ENCODE measurements around the gene KL.
A peak's percentile ranks its signal among the peaks of the same experiment; 100 is the strongest.

Gene KL

GRCh38 chr13:33016414-33017322, at the start of gene KL:
KL (plus strand) TSS chr13:33016423; CDS start chr13:33016441, 18 bp downstream.
- no peaks in the 10 kb centered on the region for H3K36me3 ChIP-seq
- no peak for TF ChIP-seq CTCF (IDR thresholded peaks at IDR 0.05; ENCODE audit: low read depth, low read length)
- DNase-seq: peak; percentile 17
- peak within 1 kb of the TSS; percentile 55 for H3K4me3 ChIP-seq (ENCODE audit: low read depth, low read length)
- peaks cover 27% of the 10 kb centered on the region for H3K27me3 ChIP-seq (ENCODE audit: insufficient read depth, low read depth, severe bottlenecking)
- no peaks in the 10 kb centered on the region for H3K9me3 ChIP-seq (ENCODE audit: severe bottlenecking)
- H3K27ac ChIP-seq: no peak within 1 kb of the TSS

- no peak for TF ChIP-seq CTCF (IDR thresholded peaks at IDR 0.05; ENCODE audit: low read depth, low read length)
- Histone ChIP-seq H3K27me3 (ENCODE audit: insufficient read depth, low read depth, severe bottlenecking) (no peaks in the 10 kb centered on the region), H3K36me3 (no peaks in the 10 kb centered on the region), H3K27ac (no peak overlapping the region), H3K4me3 (ENCODE audit: low read depth, low read length) (no peak overlapping the region), H3K9me3 (ENCODE audit: severe bottlenecking) (no peaks in the 10 kb centered on the region)
- no peak for DNase-seq
Measured at GRCh38 chr13:32967584-32968182, 48.5 kb upstream of the KL start.

- no peak overlapping the region for H3K27ac ChIP-seq
- no peaks in the 10 kb centered on the region for H3K9me3 ChIP-seq (ENCODE audit: severe bottlenecking)
- H3K4me3 ChIP-seq (ENCODE audit: low read depth, low read length): no peak overlapping the region
- H3K36me3 ChIP-seq: no peaks in the 10 kb centered on the region
- no peaks in the 10 kb centered on the region for H3K27me3 ChIP-seq (ENCODE audit: insufficient read depth, low read depth, severe bottlenecking)
- TF ChIP-seq CTCF (IDR thresholded peaks at IDR 0.05; ENCODE audit: low read depth, low read length): no peak
- DNase-seq: no peak
Measured at GRCh38 chr13:32968316-32968715, 47.9 kb upstream of the KL start.

GRCh38 chr13:32968793-32969192, 47.4 kb upstream of the KL start:
- no peak overlapping the region for H3K4me3 ChIP-seq (ENCODE audit: low read depth, low read length)
- H3K27ac ChIP-seq: no peak overlapping the region
- no peaks in the 10 kb centered on the region for H3K9me3 ChIP-seq (ENCODE audit: severe bottlenecking)
- H3K36me3 ChIP-seq: no peaks in the 10 kb centered on the region
- H3K27me3 ChIP-seq (ENCODE audit: insufficient read depth, low read depth, severe bottlenecking): no peaks in the 10 kb centered on the region
- no peak for DNase-seq
- TF ChIP-seq CTCF (IDR thresholded peaks at IDR 0.05; ENCODE audit: low read depth, low read length): no peak

GRCh38 chr13:32969516-32969941, 46.7 kb upstream of the KL start:
- H3K27me3 ChIP-seq (ENCODE audit: insufficient read depth, low read depth, severe bottlenecking): no peaks in the 10 kb centered on the region
- H3K27ac ChIP-seq: no peak overlapping the region
- no peak for DNase-seq
- H3K9me3 ChIP-seq (ENCODE audit: severe bottlenecking): no peaks in the 10 kb centered on the region
- H3K4me3 ChIP-seq (ENCODE audit: low read depth, low read length): no peak overlapping the region
- no peaks in the 10 kb centered on the region for H3K36me3 ChIP-seq
- no peak for TF ChIP-seq CTCF (IDR thresholded peaks at IDR 0.05; ENCODE audit: low read depth, low read length)

Measured in WERI-Rb-1 (cell line).